Stomach smooth muscle (tissue), 2 donors: ENCODE measurements around the gene C17orf75.
"Not testable (repeated sequence)": the region's sequence is repeated elsewhere in the genome, so short reads cannot be mapped to it uniquely, and the experiment has no call there.

ENCODE experiments used
- H3K27ac ChIP-seq: one replicate; pipeline ENCODE4 v1.7.0; 2013; ENCODE audit warnings: mild to moderate bottlenecking, low read length, inconsistent platforms
- H3K27me3 ChIP-seq, 2 donors: one replicate each; pipeline ENCODE4 v1.7.0; 2013; ENCODE audit warnings: low read length in 2 of 2; ENCODE audit not compliant: insufficient read depth in 2 of 2, control insufficient read depth in 1 of 2
- H3K36me3 ChIP-seq, 2 donors: one replicate each; pipeline ENCODE4 v1.7.0; 2013; ENCODE audit warnings: low read length in 2 of 2; ENCODE audit not compliant: control insufficient read depth in 2 of 2, insufficient read depth in 2 of 2
- H3K4me1 ChIP-seq: one replicate; pipeline ENCODE4 v1.7.0; 2013; ENCODE audit warnings: low read length; ENCODE audit not compliant: control insufficient read depth, insufficient read depth
- H3K4me3 ChIP-seq, 2 donors: one replicate each; pipeline ENCODE4 v1.7.0; 2013; ENCODE audit warnings: low read length in 2 of 2
- H3K9ac ChIP-seq, 2 donors: one replicate each; pipeline ENCODE4 v1.7.0; 2013; ENCODE audit warnings: low read length in 2 of 2, mild to moderate bottlenecking in 1 of 2
- H3K9me3 ChIP-seq, 2 donors: one replicate each; pipeline ENCODE4 v1.7.0; 2013; ENCODE audit warnings: low read length in 2 of 2; ENCODE audit not compliant: control insufficient read depth in 2 of 2
- donor health status: healthy.
- donor health status: Pancreatic carcinoma.

C17orf75 gene

GRCh38 chr17:32320847-32321246 is 21.1 kb downstream of the C17orf75 start:
- Histone ChIP-seq H3K9ac (no peak overlapping the region), H3K4me3 (no peak overlapping the region), H3K27me3 (no peaks in the 10 kb centered on the region), H3K36me3 (no peaks in the 10 kb centered on the region), H3K9me3 (no peaks in the 10 kb centered on the region), H3K4me1 (peaks cover 11% of the 10 kb centered on the region), H3K27ac (no peak overlapping the region)

- H3K9ac ChIP-seq, H3K27ac ChIP-seq, H3K27me3 ChIP-seq, H3K4me3 ChIP-seq, H3K9me3 ChIP-seq, H3K36me3 ChIP-seq: not testable (repeated sequence)
- H3K4me1 ChIP-seq: peaks cover 11% of the 10 kb centered on the region
Observed at GRCh38 chr17:32320080-32320479, 21.9 kb downstream of the C17orf75 start.

DNA sequence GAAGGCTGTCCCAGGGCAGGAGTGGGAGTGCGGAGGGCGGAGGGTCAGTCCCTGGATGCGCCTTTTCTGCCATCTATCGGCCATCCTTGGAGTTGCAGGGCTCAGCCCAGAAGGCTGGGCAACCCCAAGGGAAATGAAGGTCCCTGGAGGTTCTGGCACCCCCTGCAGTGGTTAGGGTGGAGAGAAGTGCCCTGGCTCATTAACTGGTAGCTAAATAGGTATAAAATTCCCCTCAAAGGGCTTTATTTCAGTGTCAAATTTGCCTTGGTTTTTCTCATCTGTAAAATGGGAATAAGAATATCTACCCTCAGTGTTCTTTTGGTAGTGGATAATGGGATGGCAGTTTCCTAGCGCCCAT is 22.4 kb downstream of the C17orf75 start:
- Histone ChIP-seq H3K9ac (no peak overlapping the region), H3K4me1 (peaks cover 9% of the 10 kb centered on the region), H3K9me3 (no peaks in the 10 kb centered on the region), H3K36me3 (no peaks in the 10 kb centered on the region), H3K4me3 (no peak overlapping the region), H3K27me3 (no peaks in the 10 kb centered on the region), H3K27ac (no peak overlapping the region)

GRCh38 chr17:32318071-32318470 is 23.9 kb downstream of the C17orf75 start:
- no peak overlapping the region for H3K4me3 ChIP-seq
- H3K9ac ChIP-seq: no peak overlapping the region
- H3K4me1 ChIP-seq: peaks cover 3% of the 10 kb centered on the region
- no peaks in the 10 kb centered on the region for H3K9me3 ChIP-seq
- no peak overlapping the region for H3K27ac ChIP-seq
- H3K36me3 ChIP-seq: no peaks in the 10 kb centered on the region
- no peaks in the 10 kb centered on the region for H3K27me3 ChIP-seq

DNA sequence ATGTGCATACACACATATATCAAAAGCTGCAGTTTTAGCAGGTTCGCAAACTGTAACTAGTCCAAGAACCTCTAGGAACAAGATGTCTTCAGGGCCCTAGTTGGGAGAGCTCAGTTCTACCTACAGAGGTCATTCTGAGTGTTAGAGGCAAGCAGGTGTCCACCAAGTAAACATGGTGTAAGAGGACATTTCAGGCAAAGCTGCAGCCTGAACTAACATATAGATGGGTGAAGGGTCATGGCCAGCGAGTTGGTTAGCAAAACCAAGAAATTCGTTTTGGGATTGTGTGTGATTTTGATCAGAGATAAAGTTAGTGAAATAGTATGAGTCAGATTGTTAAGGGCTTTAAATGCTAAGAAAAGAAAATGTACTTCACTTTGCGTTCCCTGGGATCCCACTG is 24.6 kb downstream of the C17orf75 start:
- no peak overlapping the region for H3K4me3 ChIP-seq
- no peaks in the 10 kb centered on the region for H3K36me3 ChIP-seq
- no peaks in the 10 kb centered on the region for H3K27me3 ChIP-seq
- H3K9ac ChIP-seq: no peak overlapping the region
- H3K27ac ChIP-seq: no peak overlapping the region
- H3K4me1 ChIP-seq: peaks cover 3% of the 10 kb centered on the region
- no peaks in the 10 kb centered on the region for H3K9me3 ChIP-seq

DNA sequence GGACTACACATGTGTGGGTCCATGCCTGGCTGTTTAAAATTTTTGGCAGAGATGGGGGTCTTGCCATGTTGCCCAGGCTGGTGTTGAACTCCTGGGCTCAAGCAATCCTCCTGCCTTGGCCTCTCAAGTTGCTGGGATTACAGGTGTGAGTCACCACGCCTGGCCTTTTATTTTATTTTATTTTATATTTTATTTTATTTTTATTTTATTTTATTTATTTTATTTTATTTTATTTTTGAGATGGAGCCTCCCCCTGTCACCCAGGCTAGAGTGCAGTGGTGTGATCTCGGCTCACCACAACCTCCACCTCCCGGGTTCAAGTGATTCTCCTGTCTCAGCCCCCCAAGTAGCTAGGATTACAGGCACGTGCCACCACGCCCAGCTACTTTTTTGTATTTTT is 25.3 kb downstream of the C17orf75 start:
- H3K9me3 ChIP-seq, H3K27me3 ChIP-seq, H3K4me3 ChIP-seq, H3K4me1 ChIP-seq, H3K36me3 ChIP-seq, H3K27ac ChIP-seq, H3K9ac ChIP-seq: not testable (repeated sequence)

DNA sequence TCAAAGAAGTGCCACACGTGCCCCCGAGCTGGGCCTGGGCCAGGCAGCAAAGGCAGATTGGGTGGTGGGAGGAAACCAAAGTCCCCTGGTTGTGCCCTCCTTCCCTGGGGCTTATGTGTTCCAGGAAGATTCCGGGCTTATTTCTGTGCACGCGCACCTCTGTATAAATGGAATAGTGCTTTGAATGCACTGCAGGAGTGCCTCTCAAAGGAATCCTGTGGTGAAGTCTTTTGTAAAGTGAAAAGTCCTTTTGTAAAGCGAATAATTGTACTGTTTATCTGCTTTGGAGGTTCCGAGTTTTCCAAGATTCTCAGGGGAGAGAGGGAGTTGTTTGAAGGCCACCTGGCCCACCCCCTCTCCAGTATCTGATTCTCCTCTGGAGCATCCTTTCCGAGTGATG is 26.8 kb downstream of the C17orf75 start:
- no peaks in the 10 kb centered on the region for H3K36me3 ChIP-seq
- H3K27me3 ChIP-seq: no peaks in the 10 kb centered on the region
- H3K9ac ChIP-seq: no peak overlapping the region
- H3K4me3 ChIP-seq: no peak overlapping the region
- peaks cover 3% of the 10 kb centered on the region for H3K4me1 ChIP-seq
- no peaks in the 10 kb centered on the region for H3K9me3 ChIP-seq
- no peak overlapping the region for H3K27ac ChIP-seq

DNA sequence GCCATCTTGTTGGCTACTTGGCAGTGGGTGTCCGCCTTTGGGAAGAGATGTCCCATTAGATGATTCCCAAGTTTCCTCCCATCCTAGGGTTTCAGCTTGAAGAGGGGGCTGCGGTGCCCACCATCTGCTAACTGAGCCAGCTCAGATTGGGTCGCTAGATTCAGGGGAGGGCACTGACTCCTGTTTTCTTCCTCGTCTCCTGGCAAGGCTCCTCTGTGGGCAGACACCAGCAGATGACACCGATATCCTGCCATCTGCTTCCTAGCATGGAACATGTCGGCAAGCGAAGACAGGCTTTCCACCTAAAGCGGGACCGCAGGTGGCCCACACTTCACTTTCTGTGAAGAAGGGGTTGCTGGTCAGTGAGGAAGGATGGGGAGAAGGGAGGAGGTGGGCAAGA is 27.3 kb downstream of the C17orf75 start:
- H3K9ac ChIP-seq: no peak overlapping the region

DNA sequence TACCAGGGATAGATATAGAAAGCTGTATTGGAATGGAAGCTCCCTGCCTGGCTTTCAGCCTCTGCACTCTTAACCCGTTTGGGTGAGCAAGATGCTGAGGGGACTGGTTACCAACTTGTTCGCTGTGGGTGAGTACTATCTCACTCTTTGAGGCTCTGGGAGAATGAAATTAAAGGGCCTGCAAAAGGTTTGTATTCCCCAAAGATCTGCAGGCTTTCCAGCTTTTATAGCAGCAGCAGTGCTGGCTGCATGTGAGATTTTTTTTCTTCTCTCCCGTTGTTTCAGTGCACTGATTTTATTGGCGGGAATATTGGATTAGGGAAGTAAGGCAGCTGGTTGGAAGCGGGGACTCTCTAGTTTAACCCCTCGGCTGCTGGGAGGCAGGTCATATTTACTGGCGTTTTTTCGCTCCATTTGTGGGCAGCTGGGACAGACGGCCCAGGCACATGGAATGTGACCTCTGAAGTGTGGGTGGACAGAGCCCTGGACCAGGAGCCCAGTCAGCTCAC is 30.9 kb downstream of the C17orf75 start:
- peak overlapping the region; percentile 32 to 59 for H3K4me3 ChIP-seq
- no peak overlapping the region for H3K9ac ChIP-seq
- no peaks in the 10 kb centered on the region for H3K9me3 ChIP-seq
- no peak overlapping the region for H3K27ac ChIP-seq
- H3K4me1 ChIP-seq: no peaks in the 10 kb centered on the region
- H3K27me3 ChIP-seq: no peaks in the 10 kb centered on the region
- no peaks in the 10 kb centered on the region for H3K36me3 ChIP-seq

More for the DNA sequence above, 27.3 kb downstream of the C17orf75 start:
- no peaks in the 10 kb centered on the region for H3K9me3 ChIP-seq
- no peaks in the 10 kb centered on the region for H3K27me3 ChIP-seq
- no peak overlapping the region for H3K27ac ChIP-seq
- H3K4me1 ChIP-seq: peaks cover 3% of the 10 kb centered on the region
- no peak overlapping the region for H3K4me3 ChIP-seq
- no peaks in the 10 kb centered on the region for H3K36me3 ChIP-seq

- Histone ChIP-seq H3K9me3 (no peaks in the 10 kb centered on the region), H3K36me3 (no peaks in the 10 kb centered on the region), H3K27ac (no peak overlapping the region), H3K27me3 (no peaks in the 10 kb centered on the region), H3K4me3 (no peak overlapping the region), H3K9ac (no peak overlapping the region), H3K4me1 (no peaks in the 10 kb centered on the region)
Observed at GRCh38 chr17:32307658-32308057, 34.3 kb downstream of the C17orf75 start.

DNA sequence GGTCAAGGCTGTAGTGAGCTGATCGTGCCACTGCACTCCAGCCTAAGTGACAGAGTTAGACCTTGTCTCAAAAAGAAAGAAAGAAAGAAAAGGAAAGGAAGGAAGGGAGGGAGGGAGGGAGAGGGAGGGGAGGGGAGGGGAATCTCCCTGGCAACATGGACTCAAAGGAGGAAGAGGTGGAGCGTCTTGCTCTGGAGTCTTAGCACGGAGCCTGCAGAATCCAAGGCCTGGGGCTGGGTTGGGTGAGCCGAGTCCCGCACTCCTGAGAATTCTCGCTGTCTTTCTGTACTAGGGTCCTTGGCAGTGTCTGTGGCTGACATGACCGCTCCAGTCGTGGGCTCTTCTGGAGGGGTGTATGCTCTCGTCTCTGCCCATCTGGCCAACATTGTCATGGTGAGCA is 36.9 kb downstream of the C17orf75 start:
- no peak overlapping the region for H3K27ac ChIP-seq
- no peaks in the 10 kb centered on the region for H3K9me3 ChIP-seq
- H3K4me1 ChIP-seq: no peaks in the 10 kb centered on the region
- no peak overlapping the region for H3K9ac ChIP-seq
- H3K4me3 ChIP-seq: no peak overlapping the region
- H3K27me3 ChIP-seq: no peaks in the 10 kb centered on the region
- H3K36me3 ChIP-seq: no peaks in the 10 kb centered on the region
